ENCODE measurements around the gene TNC. TPM values are rescaled to one million over a fixed set of nuclear protein-coding genes. Genes with fewer than 3 reads are reported as not detected.
A peak's percentile ranks its signal among the peaks of the same experiment; 100 is the strongest.

Gene TNC
- 100 to 1,000 TPM in 2 of 4 donors, 10 to 100 TPM in 2; 79.7 to 242 (median 161) TPM for total RNA-seq

DNA sequence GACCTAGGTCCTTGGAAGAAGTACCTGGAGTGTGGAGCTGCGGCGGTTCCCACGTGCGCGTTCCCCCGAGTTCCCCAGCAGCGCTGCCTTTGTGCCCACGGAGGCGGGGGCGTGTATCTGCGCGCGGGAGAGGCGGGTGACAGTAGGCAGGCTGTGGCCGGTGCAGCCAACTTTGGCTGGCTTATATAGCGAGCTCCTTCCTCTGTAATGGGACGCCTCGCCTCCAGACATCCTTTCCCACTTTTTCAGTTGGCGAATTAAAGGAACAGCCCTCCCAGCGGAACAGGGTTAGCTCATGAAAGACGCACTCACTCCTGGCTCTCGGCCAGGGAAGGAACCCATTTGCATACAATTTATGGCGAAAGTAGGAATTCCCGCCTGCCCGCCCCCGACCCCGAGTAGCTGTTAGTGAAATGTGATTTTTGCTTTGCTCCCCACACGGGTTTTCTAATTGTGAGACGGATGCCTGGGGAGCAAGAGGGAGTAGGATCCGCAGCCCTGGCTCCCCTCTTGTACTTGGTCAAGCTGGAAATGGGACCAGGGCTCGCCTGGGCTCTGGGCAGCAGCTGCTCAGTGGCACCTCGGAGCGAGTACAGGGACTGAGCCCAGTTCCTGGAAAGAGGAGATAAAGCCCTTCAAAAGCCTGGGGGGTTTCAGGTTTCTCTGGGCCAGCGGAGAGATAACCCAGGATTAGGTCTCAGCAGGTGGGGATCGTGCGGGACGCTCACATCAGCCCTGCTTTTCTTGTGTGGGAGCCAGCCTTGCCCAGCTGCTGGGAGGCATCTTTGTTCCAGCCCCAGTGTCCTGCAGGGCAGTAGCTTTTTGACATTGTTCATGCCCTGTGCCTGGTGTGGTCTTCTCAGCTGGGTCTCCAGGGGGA, at the start of gene TNC:
TNC (minus strand) TSS at position 159 of the 880 bp plus-strand sequence. CDS start 27,139 bp downstream, outside the sequence.
- peak; percentile 36 to 58 for TF ChIP-seq POLR2A (IDR thresholded peaks at IDR 0.05)
- TF ChIP-seq, protein P1, sequence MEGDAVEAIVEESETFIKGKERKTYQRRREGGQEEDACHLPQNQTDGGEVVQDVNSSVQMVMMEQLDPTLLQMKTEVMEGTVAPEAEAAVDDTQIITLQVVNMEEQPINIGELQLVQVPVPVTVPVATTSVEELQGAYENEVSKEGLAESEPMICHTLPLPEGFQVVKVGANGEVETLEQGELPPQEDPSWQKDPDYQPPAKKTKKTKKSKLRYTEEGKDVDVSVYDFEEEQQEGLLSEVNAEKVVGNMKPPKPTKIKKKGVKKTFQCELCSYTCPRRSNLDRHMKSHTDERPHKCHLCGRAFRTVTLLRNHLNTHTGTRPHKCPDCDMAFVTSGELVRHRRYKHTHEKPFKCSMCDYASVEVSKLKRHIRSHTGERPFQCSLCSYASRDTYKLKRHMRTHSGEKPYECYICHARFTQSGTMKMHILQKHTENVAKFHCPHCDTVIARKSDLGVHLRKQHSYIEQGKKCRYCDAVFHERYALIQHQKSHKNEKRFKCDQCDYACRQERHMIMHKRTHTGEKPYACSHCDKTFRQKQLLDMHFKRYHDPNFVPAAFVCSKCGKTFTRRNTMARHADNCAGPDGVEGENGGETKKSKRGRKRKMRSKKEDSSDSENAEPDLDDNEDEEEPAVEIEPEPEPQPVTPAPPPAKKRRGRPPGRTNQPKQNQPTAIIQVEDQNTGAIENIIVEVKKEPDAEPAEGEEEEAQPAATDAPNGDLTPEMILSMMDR (IDR thresholded peaks at IDR 0.05) = no peak
- Histone ChIP-seq H3K9me3 (no peaks in the 10 kb centered on the region), H3K27ac (peak within 1 kb of the TSS; percentile 89), H3K27me3 (no peaks in the 10 kb centered on the region), H3K4me1 (peaks cover 0 to 8% of the 10 kb centered on the region in 2 donors), H3K4me3 (peak within 1 kb of the TSS; percentile 40 to 43), H3K36me3 (no peaks in the 10 kb centered on the region)
- peak; percentile 74 to 80 for DNase-seq
- intact Hi-C loops (cut with DNase I; ENCODE audit: low total_unique reads) = no loop called here

DNA sequence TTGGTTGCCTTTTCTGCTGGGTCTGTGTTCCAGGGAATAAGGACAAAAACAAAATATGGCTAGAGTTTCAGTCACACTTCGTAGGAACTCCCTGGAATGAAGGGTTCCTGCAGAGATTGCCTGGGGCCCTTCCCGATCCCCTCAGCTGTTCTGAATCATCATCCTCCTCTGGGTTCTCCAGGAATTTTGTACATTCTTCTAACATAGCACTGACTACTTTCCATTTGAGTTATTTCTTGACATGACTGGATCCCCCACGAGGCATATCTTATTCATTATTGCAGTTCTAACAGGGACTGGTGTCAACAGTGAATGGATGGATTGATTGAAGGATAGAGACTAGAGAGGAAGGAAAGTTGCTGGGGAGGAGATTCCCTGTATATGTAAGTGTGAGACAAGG, 49.2 kb upstream of the TNC start:
- DNase-seq = no peak
- Histone ChIP-seq H3K9me3 (no peaks in the 10 kb centered on the region), H3K27ac (no peak overlapping the region), H3K36me3 (no peaks in the 10 kb centered on the region), H3K4me3 (no peak overlapping the region), H3K4me1 (no peaks in the 10 kb centered on the region), H3K27me3 (no peaks in the 10 kb centered on the region)
- no peak for TF ChIP-seq POLR2A (IDR thresholded peaks at IDR 0.05)
- TF ChIP-seq, protein P1 (IDR thresholded peaks at IDR 0.05) = no peak
- intact Hi-C loops (cut with DNase I; ENCODE audit: low total_unique reads) = no loop called here

DNA sequence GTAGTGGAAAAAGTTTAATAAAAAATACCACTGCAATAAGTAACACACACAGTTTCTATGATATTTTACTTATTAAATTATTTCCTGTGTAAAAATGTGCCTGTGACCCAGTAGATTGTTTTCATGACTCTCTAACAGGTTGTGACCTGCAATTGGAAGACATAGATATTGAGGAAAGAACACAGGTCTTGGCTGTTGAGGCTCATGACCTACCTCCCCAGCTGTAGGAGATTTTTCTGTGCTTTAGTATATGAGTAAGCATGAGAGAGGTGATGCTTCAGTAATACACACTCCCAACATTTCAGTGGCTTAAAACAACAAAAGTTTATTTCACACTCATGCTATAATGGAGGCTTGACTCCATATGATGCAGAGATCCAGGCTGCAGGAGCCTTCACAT, 47.3 kb upstream of the TNC start:
- intact Hi-C loops (cut with DNase I; ENCODE audit: low total_unique reads) = no loop called here
- H3K4me3 ChIP-seq = no peak overlapping the region
- H3K27me3 ChIP-seq = no peaks in the 10 kb centered on the region
- no peaks in the 10 kb centered on the region for H3K36me3 ChIP-seq
- H3K4me1 ChIP-seq = no peaks in the 10 kb centered on the region
- H3K9me3 ChIP-seq = no peaks in the 10 kb centered on the region
- no peak for TF ChIP-seq POLR2A (IDR thresholded peaks at IDR 0.05)
- TF ChIP-seq, protein P1 (IDR thresholded peaks at IDR 0.05) = no peak
- H3K27ac ChIP-seq = no peak overlapping the region
- no peak for DNase-seq

DNA sequence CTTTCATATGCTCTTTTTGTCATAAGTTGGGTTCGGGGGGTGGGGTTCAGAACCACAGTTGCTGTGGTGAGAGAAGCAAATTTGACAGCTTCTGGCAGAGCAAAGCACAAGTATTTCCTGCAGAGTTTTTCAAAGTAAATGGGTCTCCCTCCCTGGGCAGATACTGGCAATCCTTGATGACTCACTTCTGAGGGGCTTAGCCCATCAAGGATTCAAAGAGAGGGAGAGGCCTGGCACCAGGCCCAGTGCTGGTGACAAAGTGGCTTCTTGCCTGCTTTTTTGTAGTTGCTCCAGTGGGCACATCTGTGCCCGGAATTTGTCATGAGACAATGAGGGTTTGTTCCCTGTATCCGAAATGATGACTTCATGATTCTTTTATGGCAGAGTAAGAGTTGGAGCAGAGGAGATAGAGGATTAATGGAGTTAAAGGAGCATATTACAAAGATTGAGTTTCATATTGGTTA, 46.6 kb upstream of the TNC start:
- TF ChIP-seq, protein P1 (IDR thresholded peaks at IDR 0.05) = no peak
- no peak for TF ChIP-seq POLR2A (IDR thresholded peaks at IDR 0.05)
- Histone ChIP-seq H3K9me3 (no peaks in the 10 kb centered on the region), H3K4me1 (no peaks in the 10 kb centered on the region), H3K27me3 (no peaks in the 10 kb centered on the region), H3K27ac (no peak overlapping the region), H3K4me3 (no peak overlapping the region), H3K36me3 (no peaks in the 10 kb centered on the region)
- intact Hi-C loops (cut with DNase I; ENCODE audit: low total_unique reads) = no loop called here
- no peak for DNase-seq

DNA sequence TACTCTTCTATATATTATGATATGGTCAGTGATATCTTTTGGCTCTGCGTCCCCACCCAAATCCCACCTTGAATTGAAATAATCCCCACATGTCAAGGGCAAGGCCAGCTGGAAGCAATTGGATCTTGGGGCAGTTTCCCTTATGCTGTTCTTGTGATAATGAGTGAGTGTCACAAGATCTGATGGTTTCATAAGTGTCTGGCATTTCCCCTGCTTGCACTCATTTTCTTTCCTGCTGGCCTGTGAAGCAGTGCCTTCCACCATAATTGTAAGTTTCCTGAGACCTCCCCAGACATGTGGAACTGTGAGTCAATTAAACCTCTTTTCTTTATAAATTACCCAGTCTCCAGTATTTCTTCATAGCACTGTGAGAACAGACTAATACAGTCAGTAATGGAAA, 45.0 kb upstream of the TNC start:
- H3K4me3 ChIP-seq = no peak overlapping the region
- DNase-seq = no peak
- intact Hi-C loops (cut with DNase I; ENCODE audit: low total_unique reads) = no loop called here
- no peak overlapping the region for H3K27ac ChIP-seq
- H3K27me3 ChIP-seq = no peaks in the 10 kb centered on the region
- no peaks in the 10 kb centered on the region for H3K9me3 ChIP-seq
- no peak for TF ChIP-seq POLR2A (IDR thresholded peaks at IDR 0.05)
- TF ChIP-seq, protein P1 (IDR thresholded peaks at IDR 0.05) = no peak
- no peaks in the 10 kb centered on the region for H3K4me1 ChIP-seq
- no peaks in the 10 kb centered on the region for H3K36me3 ChIP-seq
